ENCODE data around the gene TLK2.

TLK2 gene

DNA sequence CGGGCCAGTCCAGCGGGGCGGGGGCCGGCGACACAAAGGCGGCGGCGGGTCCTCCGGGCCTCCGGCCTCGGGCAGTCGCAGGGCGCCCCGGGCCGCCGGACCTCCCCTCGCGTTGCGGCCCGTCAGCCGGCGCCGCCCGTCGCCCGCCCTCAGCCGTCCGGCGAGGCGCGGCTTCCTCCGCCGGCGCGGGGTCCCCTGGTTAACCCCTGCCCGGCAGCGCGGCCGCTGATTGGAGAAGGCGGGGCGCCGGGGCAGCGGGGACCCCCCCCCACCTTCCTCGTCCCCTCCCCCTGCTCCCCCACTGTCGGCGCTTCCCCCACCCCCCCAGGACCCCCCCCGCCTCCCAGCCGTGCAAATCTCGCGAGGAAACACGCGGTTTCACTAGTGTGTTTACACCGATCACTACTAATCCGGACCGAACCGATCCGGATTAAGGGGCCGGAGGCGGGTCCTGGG is at the start of gene TLK2:
Gene TLK2, plus strand, starts transcription at position 402 of the 456 bp plus-strand sequence. CDS start 2,301 bp downstream, outside the sequence.
- TF ChIP-seq GATA2 (IDR thresholded peaks at IDR 0.05; ENCODE audit: low read depth, low read length), result no peak
- TF ChIP-seq GATA3 (IDR thresholded peaks at IDR 0.05; ENCODE audit: low read depth, low read length), result no peak

GRCh38 chr17:62444063-62444462 is 34.6 kb upstream of the TLK2 start:
- TF ChIP-seq GATA2 (IDR thresholded peaks at IDR 0.05; ENCODE audit: low read depth, low read length), result peak; percentile 46; the same call in 1 of the 2 replicates
- no peak for TF ChIP-seq GATA3 (IDR thresholded peaks at IDR 0.05; ENCODE audit: low read depth, low read length)

DNA sequence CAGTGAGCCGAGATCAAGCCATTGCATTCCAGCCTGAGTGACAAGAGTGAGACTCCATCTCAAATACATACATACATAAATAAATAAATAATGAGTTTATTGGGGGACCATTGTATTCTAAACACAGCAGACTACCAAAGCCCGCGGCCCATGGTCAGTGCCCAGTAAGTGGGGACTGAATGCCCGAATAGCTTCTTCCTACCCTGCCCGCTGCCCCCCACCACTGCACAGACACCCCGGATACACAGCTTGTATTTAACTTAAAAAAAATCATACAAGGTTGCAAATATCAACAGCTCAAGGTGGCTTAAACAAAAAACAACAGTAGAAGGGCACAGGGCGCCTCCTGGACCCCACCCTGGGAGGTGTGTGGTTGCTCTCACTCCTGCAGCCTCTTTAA is 22.6 kb upstream of the TLK2 start:
- TF ChIP-seq GATA3 (IDR thresholded peaks at IDR 0.05; ENCODE audit: low read depth, low read length) (no peak), GATA2 (IDR thresholded peaks at IDR 0.05; ENCODE audit: low read depth, low read length) (no peak)

GRCh38 chr17:62562656-62563055 is 84.0 kb downstream of the TLK2 start:
- no peak for TF ChIP-seq GATA3 (IDR thresholded peaks at IDR 0.05; ENCODE audit: low read depth, low read length)
- no peak for TF ChIP-seq GATA2 (IDR thresholded peaks at IDR 0.05; ENCODE audit: low read depth, low read length)

- TF ChIP-seq GATA2 (IDR thresholded peaks at IDR 0.05; ENCODE audit: low read depth, low read length), result no peak
- no peak for TF ChIP-seq GATA3 (IDR thresholded peaks at IDR 0.05; ENCODE audit: low read depth, low read length)
Measured at GRCh38 chr17:62565817-62566216, 87.2 kb downstream of the TLK2 start.

DNA sequence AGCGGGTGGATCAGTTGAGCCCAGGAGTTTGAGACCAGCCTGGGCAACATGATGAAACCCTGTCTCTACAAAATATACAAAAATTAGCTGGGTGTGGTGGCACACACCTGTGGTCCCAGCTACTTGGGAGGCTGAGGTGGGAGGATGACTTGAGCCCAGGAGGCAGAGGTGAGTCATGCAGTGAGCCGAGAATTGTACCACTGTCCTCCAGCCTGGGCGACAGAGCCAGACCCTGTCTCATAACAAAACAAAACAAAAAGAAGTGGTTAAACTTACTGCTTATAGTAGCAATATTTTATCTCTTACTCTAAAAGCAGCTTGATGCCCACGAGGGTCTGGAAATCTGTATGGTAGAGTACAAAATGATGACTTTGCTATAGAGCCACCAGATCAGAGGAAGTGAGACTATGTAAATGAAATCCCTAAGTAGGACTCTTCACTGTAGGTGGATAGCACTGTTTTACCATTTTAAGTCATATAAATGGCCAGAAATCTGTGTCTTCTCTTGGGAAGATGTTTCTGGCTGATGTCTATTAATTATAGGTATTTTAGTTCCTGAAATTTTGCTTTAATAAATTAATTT is 88.5 kb downstream of the TLK2 start:
- TF ChIP-seq GATA3 (IDR thresholded peaks at IDR 0.05; ENCODE audit: low read depth, low read length) (no peak), GATA2 (IDR thresholded peaks at IDR 0.05; ENCODE audit: low read depth, low read length) (no peak)

DNA sequence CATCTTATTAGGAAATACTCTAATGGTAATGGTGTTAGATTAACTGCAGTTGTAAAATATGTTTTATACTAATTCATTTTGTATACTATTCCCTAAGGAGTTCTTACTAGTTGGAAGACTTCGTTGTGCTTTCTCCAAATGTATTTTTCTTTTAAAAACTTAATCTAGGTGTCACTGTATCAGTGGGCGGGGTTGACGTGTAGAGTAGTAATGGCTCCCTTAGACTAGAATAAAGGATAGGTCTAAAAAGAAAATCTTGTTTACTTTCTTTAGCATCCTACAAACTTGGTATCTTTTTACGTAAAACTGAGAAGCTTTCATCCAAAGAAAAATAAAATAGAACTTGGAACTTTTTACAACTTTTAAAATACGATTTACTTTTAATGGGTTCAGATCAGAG is 93.9 kb downstream of the TLK2 start:
- TF ChIP-seq GATA2 (IDR thresholded peaks at IDR 0.05; ENCODE audit: low read depth, low read length) (no peak), GATA3 (IDR thresholded peaks at IDR 0.05; ENCODE audit: low read depth, low read length) (no peak)

- TF ChIP-seq GATA3 (IDR thresholded peaks at IDR 0.05; ENCODE audit: low read depth, low read length), result no peak
- TF ChIP-seq GATA2 (IDR thresholded peaks at IDR 0.05; ENCODE audit: low read depth, low read length), result no peak
Measured at GRCh38 chr17:62572888-62573401, 94.3 kb downstream of the TLK2 start.

DNA sequence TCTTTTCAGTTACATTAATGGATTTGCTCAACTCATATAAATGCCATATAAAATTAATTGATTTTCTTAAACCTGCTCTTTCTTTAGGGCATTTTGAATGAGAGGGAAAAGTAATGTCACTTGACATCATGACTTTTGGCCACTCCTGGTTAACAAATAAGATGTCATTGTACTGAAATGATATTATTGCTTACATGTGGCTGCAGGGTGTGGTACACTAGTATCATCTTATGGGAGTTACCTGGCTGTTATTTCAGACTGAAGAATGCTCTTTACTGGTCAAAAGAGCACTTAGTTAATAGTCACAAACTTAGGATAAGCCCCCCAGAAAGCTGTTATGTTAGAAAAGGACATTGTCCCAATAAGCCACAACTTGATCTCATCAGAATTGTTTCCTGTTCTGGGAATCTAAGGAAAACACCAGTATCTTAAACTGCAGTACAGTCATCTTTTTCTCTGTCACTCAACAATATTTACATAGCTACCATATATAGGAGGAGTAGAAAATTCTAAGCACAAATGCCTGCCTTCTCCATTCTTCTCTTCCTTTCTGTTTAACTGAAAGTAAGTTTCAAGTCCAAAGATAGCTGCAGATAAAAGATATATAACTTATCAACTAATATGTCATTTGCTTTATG is 95.0 kb downstream of the TLK2 start:
- TF ChIP-seq GATA3 (IDR thresholded peaks at IDR 0.05; ENCODE audit: low read depth, low read length), result no peak
- no peak for TF ChIP-seq GATA2 (IDR thresholded peaks at IDR 0.05; ENCODE audit: low read depth, low read length)

- TF ChIP-seq GATA2 (IDR thresholded peaks at IDR 0.05; ENCODE audit: low read depth, low read length) (no peak), GATA3 (IDR thresholded peaks at IDR 0.05; ENCODE audit: low read depth, low read length) (no peak)
Measured at GRCh38 chr17:62576382-62576781, 97.8 kb downstream of the TLK2 start.

DNA sequence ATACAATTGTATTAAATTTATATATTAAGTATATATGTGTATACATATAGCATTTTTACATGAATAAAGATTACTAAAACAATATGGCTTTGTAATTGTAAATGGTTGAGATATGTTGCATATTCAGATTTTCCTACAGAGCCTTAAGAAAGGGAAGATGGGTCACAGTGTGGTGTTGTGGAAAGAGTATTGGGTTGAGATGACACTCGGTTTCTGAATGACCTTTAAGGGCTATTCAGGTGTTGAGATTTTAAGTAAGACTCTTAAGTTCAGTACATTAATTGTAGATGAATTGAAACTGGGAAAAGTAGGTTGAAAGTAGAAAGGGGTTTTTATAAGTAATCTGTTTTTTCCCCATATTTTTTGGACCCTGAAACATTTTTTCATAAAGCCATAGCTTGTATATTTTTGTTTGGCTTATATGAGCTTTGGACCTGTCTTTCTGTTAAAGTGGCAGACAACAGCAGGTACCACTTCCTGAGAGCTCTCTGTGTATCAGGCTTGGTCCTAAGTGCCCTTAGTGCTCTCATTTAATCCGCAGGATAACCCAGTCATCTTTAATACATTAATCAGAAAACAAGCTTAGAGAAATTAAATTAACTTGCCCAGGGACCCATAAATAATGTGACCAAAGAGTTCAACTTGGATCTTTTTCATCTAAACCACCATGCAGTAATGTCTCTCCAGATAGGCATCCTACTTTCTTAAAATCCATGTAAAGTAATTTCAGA is 100.3 kb downstream of the TLK2 start:
- TF ChIP-seq GATA2 (IDR thresholded peaks at IDR 0.05; ENCODE audit: low read depth, low read length), result no peak
- TF ChIP-seq GATA3 (IDR thresholded peaks at IDR 0.05; ENCODE audit: low read depth, low read length), result no peak

GRCh38 chr17:62580947-62581346 is 102.3 kb downstream of the TLK2 start:
- TF ChIP-seq GATA3 (IDR thresholded peaks at IDR 0.05; ENCODE audit: low read depth, low read length), result no peak
- no peak for TF ChIP-seq GATA2 (IDR thresholded peaks at IDR 0.05; ENCODE audit: low read depth, low read length)

- TF ChIP-seq GATA3 (IDR thresholded peaks at IDR 0.05; ENCODE audit: low read depth, low read length), result no peak
- no peak for TF ChIP-seq GATA2 (IDR thresholded peaks at IDR 0.05; ENCODE audit: low read depth, low read length)
Measured at GRCh38 chr17:62581764-62582163, 103.1 kb downstream of the TLK2 start.

DNA sequence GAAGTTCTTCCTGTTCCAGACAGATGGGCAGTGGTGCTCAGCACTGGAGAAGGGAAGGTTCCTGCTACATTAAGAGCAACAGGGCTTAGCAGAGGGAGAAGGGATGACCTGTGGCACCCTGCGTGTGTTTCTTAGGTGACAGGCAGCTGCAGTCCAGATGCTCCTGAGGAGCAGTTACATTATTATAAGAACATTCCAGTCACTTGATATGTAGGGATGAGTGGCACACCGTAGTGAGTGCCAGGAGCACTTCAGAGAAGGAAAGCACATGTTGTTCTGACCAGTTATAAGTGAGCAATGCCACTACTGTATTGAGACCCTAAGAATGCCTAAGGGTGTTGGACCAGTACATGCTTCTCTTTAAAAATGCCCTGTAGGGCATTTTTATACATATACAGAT is 108.9 kb downstream of the TLK2 start:
- TF ChIP-seq GATA3 (IDR thresholded peaks at IDR 0.05; ENCODE audit: low read depth, low read length), result no peak
- TF ChIP-seq GATA2 (IDR thresholded peaks at IDR 0.05; ENCODE audit: low read depth, low read length), result no peak

All from SH-SY5Y (cell line).